Measurements from ENCODE around the gene SSH3.

The SSH3 gene

GRCh38 chr11:67292671-67293070 lies 10.7 kb upstream of the SSH3 start:
- no peak for DNase-seq (ENCODE audit: low read depth in 2 of 2)

DNA sequence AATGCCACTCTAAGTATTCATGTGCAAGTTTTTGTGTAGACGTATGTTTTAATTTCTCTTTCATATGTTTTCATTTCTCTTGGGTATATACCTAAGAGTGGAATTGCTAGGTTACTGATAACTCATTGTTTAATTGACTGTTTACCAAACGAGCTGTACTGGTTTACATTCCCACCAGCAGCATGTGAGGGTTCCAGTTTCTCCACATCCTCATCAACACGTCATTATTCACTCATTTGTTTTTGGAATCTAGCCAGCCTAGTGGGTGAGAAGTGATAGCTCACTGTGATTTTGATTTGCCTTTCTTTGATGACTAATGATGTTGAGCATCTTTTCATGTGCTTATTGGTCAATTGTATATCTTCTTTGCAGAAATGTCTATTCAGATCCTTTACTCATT lies 10.2 kb upstream of the SSH3 start:
- no peak for DNase-seq (ENCODE audit: low read depth in 2 of 2)

GRCh38 chr11:67295846-67296245 lies 7.5 kb upstream of the SSH3 start:
- no peak for DNase-seq (ENCODE audit: low read depth in 2 of 2)

GRCh38 chr11:67298786-67299185 lies 4.5 kb upstream of the SSH3 start:
- DNase-seq (ENCODE audit: low read depth in 2 of 2), result no peak

- DNase-seq (ENCODE audit: low read depth in 2 of 2), result no peak
These were observed 3.7 kb upstream of the SSH3 start for GRCh38 chr11:67299471-67300191.

DNA sequence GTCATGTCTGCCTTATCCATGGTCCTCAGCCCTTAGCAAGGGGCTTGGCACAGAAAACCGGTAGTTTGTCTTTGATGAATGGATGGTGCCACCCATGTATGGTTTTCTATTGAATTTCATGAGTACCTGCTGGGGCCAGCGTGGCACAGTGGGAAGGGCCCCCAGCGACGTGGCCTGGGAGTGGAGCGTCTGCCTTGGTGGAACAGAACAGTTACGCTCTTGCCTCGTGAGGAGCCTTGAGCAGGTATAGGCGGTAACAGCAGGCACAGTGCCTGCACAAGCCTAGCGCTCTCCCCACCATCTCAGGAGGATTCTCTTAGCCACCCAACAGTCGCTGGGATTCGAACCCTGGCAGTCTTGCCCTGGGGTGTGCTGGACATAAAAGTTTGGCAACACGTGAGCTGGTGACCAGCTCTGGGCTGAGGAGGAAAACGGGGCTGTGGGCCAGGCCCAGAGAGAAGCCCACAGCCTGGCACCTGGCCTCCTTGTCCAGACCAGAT lies 3.0 kb upstream of the SSH3 start:
- DNase-seq (ENCODE audit: low read depth in 2 of 2), result no peak

DNA sequence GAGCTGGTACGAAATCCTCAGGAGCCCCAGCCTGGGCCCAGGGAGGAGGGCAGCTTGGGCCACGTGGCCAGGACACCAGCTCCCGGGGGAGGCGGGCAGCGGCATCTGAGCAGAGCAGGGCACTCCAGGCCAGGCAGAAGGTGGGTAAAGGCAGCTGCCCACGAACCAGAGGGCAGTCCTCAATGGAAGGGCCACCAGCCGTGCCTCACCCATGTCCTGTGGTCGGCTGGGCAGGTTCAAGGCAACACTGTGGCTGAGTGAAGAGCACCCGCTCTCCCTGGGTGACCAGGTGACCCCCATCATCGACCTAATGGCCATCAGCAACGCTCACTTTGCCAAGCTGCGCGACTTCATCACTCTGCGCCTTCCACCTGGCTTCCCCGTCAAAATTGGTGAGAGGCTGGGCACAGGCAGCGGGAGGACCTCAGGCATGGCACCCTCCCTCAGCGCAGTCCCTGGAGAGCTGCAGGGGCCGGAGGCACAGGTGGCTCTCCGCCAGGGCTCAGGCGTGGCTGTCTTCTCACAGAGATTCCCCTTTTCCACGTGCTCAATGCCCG lies 2.5 kb upstream of the SSH3 start:
- no peak for DNase-seq (ENCODE audit: low read depth in 2 of 2)

GRCh38 chr11:67301313-67301921 lies 1.9 kb upstream of the SSH3 start:
- DNase-seq (ENCODE audit: low read depth in 2 of 2), result no peak

GRCh38 chr11:67301951-67302516 lies 1.3 kb upstream of the SSH3 start:
- DNase-seq (ENCODE audit: low read depth in 2 of 2), result no peak

DNA sequence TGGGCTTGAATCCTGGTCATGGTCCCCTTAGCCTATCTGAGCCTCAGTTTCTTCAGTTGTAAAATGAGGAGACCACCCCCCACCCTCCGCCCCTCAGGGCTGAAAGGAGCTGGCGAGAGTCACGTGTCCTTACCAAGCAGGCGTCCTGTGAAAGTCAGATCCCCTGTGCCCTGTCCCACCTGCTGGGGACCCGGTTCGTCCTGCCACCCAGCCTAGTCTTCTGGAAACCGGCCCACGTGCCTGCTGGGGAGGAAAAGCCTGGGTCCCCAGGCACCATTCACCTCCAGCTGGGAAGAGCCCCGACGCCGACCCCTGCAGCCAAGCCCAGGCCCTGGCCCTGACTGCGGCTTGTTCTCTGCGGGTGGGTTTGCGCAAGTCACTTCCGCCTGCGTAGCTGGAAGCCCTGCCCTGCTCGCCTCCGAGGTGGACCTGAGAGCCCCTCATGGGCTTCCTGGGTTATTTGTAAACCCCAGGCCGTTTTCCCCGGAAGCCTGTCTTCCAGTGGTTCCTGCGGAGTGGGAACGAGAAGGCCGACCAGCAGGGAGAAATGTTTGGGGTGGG lies 679 bp upstream of the SSH3 start:
- DNase-seq (ENCODE audit: low read depth in 2 of 2), result no peak

GRCh38 chr11:67303835-67304411 lies 593 bp downstream of the SSH3 start:
- no peak for DNase-seq (ENCODE audit: low read depth in 2 of 2)

GRCh38 chr11:67304511-67305113 lies 1.3 kb downstream of the SSH3 start:
- DNase-seq (ENCODE audit: low read depth in 2 of 2), result no peak

GRCh38 chr11:67306769-67307544 lies 3.6 kb downstream of the SSH3 start:
- no peak for DNase-seq (ENCODE audit: low read depth in 2 of 2)

DNA sequence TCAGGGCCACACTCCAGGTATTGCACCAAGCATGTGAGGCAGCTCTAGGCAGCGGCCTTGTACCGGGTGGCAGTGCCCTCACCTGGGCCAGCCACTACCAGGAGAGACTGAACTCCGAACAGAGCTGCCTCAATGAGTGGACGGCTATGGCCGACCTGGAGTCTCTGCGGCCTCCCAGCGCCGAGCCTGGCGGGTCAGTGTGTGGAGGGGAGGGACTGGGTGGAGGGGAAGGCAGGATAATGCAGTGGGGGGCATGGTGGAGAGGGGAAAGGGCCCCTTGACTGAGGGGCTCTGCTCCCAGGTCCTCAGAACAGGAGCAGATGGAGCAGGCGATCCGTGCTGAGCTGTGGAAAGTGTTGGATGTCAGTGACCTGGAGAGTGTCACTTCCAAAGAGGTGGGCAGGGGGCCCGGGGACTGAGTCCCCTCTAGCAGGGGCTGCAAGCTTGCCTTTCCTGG lies 4.2 kb downstream of the SSH3 start:
- DNase-seq (ENCODE audit: low read depth in 2 of 2), result no peak

- no peak for DNase-seq (ENCODE audit: low read depth in 2 of 2)
These were observed 4.9 kb downstream of the SSH3 start for GRCh38 chr11:67308031-67308866.

DNA sequence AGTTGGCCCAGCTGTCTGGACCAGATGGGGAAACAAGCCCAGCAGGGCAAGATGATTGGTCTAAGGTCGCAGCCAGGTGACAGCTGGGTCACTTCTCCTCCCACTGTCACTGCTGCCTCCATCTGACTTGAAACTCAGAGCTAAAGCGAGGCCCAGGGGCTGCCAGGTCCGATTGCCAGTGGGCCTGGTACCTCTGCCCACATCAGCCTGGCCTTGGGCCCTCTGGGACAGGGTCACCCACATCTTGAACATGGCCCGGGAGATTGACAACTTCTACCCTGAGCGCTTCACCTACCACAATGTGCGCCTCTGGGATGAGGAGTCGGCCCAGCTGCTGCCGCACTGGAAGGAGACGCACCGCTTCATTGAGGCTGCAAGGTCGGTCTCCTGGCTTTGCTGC lies 5.8 kb downstream of the SSH3 start:
- DNase-seq (ENCODE audit: low read depth in 2 of 2), result no peak

DNA sequence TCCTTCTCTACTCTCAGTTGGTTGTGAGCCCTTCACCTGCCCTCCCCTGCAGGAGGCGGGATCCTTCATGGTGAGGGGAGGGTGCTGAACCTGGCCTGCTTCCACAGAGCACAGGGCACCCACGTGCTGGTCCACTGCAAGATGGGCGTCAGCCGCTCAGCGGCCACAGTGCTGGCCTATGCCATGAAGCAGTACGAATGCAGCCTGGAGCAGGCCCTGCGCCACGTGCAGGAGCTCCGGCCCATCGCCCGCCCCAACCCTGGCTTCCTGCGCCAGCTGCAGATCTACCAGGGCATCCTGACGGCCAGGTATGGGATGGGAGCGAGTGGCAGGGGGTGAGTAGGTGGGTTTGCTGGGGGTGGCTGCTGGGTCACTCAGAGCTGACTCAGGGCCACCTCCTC lies 6.3 kb downstream of the SSH3 start:
- DNase-seq (ENCODE audit: low read depth in 2 of 2), result no peak

- no peak for DNase-seq (ENCODE audit: low read depth in 2 of 2)
These were observed 7.1 kb downstream of the SSH3 start for GRCh38 chr11:67310246-67311050.

- no peak for DNase-seq (ENCODE audit: low read depth in 2 of 2)
These were observed 7.8 kb downstream of the SSH3 start for GRCh38 chr11:67311051-67311555.
